GM23338 (cell line): ENCODE results near the gene GNS. TPM values are rescaled to one million over a fixed set of nuclear protein-coding genes. Genes with fewer than 3 reads are reported as not detected.

Experiments used
- ATAC-seq: fragments of 200-7000 bp; cut with Tn5 transposase; 3 replicates; pipeline ENCODE4 v1.9.1; 2020
- DNase-seq: peaks from one replicate; pipeline ENCODE4 v3.0.0-alpha.2; 2015; ENCODE audit warnings: low spot score
- H2AFZ ChIP-seq: fragments of 200-600 bp; sonication (generic); 2 replicates; pipeline ENCODE4 v1.8.0; 2016; ENCODE audit warnings: antibody characterized with exemption, mild to moderate bottlenecking, moderate library complexity
- H3F3A ChIP-seq: fragments of 200-600 bp; sonication (generic); replicated peaks from 2 replicates; pipeline ENCODE4 v1.8.0; 2017; ENCODE audit warnings: antibody characterized with exemption, mixed run types, low read depth
- H3K27ac ChIP-seq: fragments of 200-600 bp; sonication (generic); 2 replicates; pipeline ENCODE4 v1.6.1; 2016; ENCODE audit warnings: low read depth
- H3K27me3 ChIP-seq: fragments of 200-600 bp; sonication (generic); 2 replicates; pipeline ENCODE4 v1.8.0; 2016; ENCODE audit warnings: mild to moderate bottlenecking, mixed run types, moderate library complexity; ENCODE audit not compliant: insufficient read depth
- H3K36me3 ChIP-seq: fragments of 200-600 bp; sonication (generic); 2 replicates; pipeline ENCODE4 v1.8.0; 2016; ENCODE audit warnings: mild to moderate bottlenecking; ENCODE audit not compliant: insufficient read depth
- H3K4me1 ChIP-seq: fragments of 200-600 bp; sonication (generic); 2 replicates; pipeline ENCODE4 v1.8.0; 2016; ENCODE audit warnings: mild to moderate bottlenecking, moderate library complexity; ENCODE audit not compliant: insufficient read depth
- H3K4me2 ChIP-seq: fragments of 200-600 bp; sonication (generic); 2 replicates; pipeline ENCODE4 v1.7.1; 2017; ENCODE audit warnings: mixed run types
- H3K4me3 ChIP-seq: fragments of 200-600 bp; sonication (generic); 2 replicates; pipeline ENCODE4 v1.6.1; 2016; ENCODE audit warnings: mixed run types
- H3K79me2 ChIP-seq: fragments of 200-600 bp; sonication (generic); replicated peaks from 2 replicates; pipeline ENCODE4 v1.8.0; 2017; ENCODE audit warnings: mild to moderate bottlenecking; ENCODE audit not compliant: insufficient read depth
- H3K9me2 ChIP-seq: fragments of 200-600 bp; sonication (generic); 2 replicates; pipeline ENCODE4 v1.8.0; 2017; ENCODE audit not compliant: insufficient read depth
- H4K20me1 ChIP-seq: fragments of 200-600 bp; sonication (generic); replicated peaks from 2 replicates; pipeline ENCODE4 v1.8.0; 2017; ENCODE audit warnings: mild to moderate bottlenecking; ENCODE audit not compliant: insufficient read depth
- H3K27ac Mint-ChIP-seq: 2 replicates; pipeline ENCODE4 v1.8.0; 2020; ENCODE audit warnings: inconsistent platforms, mild to moderate bottlenecking, moderate library complexity, mixed read lengths
- H3K27me3 Mint-ChIP-seq: 3 replicates; pipeline ENCODE4 v1.8.0; 2022; ENCODE audit warnings: low read depth, mild to moderate bottlenecking, moderate library complexity, mixed read lengths, inconsistent platforms; ENCODE audit not compliant: insufficient read depth, poor library complexity
- H3K36me3 Mint-ChIP-seq: 3 replicates; pipeline ENCODE4 v1.8.0; 2021; ENCODE audit warnings: low read depth, mild to moderate bottlenecking, inconsistent platforms, moderate library complexity, mixed read lengths
- H3K4me1 Mint-ChIP-seq: 3 replicates; pipeline ENCODE4 v1.8.0; 2020; ENCODE audit warnings: mild to moderate bottlenecking, inconsistent platforms, mixed read lengths
- H3K4me3 Mint-ChIP-seq: 3 replicates; pipeline ENCODE4 v1.8.0; 2021; ENCODE audit warnings: moderate library complexity, mild to moderate bottlenecking, inconsistent platforms, mixed read lengths
- H3K9me3 Mint-ChIP-seq: 3 replicates; pipeline ENCODE4 v1.8.0; 2020; ENCODE audit warnings: moderate library complexity, mild to moderate bottlenecking, inconsistent platforms, mixed read lengths
- CREB1 ChIP-seq: fragments of 250-450 bp; sonication (Bioruptor Pico); IDR thresholded peaks from 2 replicates; pipeline ENCODE4 v1.5.0; 2020; ENCODE audit warnings: low read depth, mild to moderate bottlenecking, moderate library complexity
- POLR2AphosphoS5 ChIP-seq: IDR thresholded peaks from 2 replicates; pipeline ENCODE4 v1.6.1; 2016; ENCODE audit warnings: antibody characterized with exemption, low read depth
- polyA plus RNA-seq: library from polyadenylated mRNA; unstranded; fragments of >200 nt; fragmentation: Nextera tagmentation; extraction: Ambion mirVana; gene quantifications from 2 replicates; pipeline ENCODE4 v1.2.1, GENCODE V29; 2016
- total RNA-seq: library from RNA; depleted of rRNA; stranded (reverse); fragments of >200 nt; shearing (Covaris generic); gene quantifications from 2 replicates; pipeline ENCODE4 v1.2.3, GENCODE V29; 2014
- TF ChIP-seq, protein P1 (sequence below): fragments of 250-450 bp; sonication (Bioruptor Pico); IDR thresholded peaks from 2 replicates; pipeline ENCODE4 v1.5.0; 2020; ENCODE audit warnings: mild to moderate bottlenecking, moderate library complexity
- TF ChIP-seq, protein P2 (sequence below): IDR thresholded peaks from one replicate; pipeline ENCODE4 v1.6.1; 2018; ENCODE audit warnings: antibody characterized with exemption; ENCODE audit not compliant: unreplicated experiment

The GNS gene
- total and polyA plus RNA-seq, 2 experiments from 2014 or later, result 12.3 to 34.9 TPM

DNA sequence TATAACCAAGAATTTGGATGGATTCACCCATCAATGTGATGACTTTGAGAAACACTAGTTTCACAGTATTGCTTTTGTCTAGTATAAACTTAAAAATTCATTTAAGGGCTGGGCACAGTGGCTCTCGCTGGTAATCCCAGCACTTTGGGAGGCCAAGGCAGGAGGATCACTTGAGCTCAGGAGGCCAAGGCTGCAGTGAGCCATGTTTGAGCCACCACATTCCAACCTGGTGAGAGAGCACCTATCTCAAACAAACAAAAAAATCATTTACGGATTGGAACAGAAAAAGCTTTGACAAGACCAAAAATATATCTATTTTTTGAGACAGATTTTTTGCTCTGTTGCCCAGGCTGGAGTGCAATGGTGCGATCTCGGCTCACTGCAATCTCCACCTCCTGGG is 27.5 kb downstream of the GNS start:
- H3K4me3 ChIP-seq, result no peak overlapping the region
- H3K36me3 ChIP-seq, result no peaks in the 10 kb centered on the region
- no peak overlapping the region for H3K27ac ChIP-seq
- peaks cover 16% of the 10 kb centered on the region for H3K36me3 Mint-ChIP-seq
- no peak overlapping the region for H3K4me3 Mint-ChIP-seq
- no peak overlapping the region for H2AFZ ChIP-seq
- TF ChIP-seq CREB1 (CRISPR knock-in tag), result no peak
- TF ChIP-seq, protein P1, sequence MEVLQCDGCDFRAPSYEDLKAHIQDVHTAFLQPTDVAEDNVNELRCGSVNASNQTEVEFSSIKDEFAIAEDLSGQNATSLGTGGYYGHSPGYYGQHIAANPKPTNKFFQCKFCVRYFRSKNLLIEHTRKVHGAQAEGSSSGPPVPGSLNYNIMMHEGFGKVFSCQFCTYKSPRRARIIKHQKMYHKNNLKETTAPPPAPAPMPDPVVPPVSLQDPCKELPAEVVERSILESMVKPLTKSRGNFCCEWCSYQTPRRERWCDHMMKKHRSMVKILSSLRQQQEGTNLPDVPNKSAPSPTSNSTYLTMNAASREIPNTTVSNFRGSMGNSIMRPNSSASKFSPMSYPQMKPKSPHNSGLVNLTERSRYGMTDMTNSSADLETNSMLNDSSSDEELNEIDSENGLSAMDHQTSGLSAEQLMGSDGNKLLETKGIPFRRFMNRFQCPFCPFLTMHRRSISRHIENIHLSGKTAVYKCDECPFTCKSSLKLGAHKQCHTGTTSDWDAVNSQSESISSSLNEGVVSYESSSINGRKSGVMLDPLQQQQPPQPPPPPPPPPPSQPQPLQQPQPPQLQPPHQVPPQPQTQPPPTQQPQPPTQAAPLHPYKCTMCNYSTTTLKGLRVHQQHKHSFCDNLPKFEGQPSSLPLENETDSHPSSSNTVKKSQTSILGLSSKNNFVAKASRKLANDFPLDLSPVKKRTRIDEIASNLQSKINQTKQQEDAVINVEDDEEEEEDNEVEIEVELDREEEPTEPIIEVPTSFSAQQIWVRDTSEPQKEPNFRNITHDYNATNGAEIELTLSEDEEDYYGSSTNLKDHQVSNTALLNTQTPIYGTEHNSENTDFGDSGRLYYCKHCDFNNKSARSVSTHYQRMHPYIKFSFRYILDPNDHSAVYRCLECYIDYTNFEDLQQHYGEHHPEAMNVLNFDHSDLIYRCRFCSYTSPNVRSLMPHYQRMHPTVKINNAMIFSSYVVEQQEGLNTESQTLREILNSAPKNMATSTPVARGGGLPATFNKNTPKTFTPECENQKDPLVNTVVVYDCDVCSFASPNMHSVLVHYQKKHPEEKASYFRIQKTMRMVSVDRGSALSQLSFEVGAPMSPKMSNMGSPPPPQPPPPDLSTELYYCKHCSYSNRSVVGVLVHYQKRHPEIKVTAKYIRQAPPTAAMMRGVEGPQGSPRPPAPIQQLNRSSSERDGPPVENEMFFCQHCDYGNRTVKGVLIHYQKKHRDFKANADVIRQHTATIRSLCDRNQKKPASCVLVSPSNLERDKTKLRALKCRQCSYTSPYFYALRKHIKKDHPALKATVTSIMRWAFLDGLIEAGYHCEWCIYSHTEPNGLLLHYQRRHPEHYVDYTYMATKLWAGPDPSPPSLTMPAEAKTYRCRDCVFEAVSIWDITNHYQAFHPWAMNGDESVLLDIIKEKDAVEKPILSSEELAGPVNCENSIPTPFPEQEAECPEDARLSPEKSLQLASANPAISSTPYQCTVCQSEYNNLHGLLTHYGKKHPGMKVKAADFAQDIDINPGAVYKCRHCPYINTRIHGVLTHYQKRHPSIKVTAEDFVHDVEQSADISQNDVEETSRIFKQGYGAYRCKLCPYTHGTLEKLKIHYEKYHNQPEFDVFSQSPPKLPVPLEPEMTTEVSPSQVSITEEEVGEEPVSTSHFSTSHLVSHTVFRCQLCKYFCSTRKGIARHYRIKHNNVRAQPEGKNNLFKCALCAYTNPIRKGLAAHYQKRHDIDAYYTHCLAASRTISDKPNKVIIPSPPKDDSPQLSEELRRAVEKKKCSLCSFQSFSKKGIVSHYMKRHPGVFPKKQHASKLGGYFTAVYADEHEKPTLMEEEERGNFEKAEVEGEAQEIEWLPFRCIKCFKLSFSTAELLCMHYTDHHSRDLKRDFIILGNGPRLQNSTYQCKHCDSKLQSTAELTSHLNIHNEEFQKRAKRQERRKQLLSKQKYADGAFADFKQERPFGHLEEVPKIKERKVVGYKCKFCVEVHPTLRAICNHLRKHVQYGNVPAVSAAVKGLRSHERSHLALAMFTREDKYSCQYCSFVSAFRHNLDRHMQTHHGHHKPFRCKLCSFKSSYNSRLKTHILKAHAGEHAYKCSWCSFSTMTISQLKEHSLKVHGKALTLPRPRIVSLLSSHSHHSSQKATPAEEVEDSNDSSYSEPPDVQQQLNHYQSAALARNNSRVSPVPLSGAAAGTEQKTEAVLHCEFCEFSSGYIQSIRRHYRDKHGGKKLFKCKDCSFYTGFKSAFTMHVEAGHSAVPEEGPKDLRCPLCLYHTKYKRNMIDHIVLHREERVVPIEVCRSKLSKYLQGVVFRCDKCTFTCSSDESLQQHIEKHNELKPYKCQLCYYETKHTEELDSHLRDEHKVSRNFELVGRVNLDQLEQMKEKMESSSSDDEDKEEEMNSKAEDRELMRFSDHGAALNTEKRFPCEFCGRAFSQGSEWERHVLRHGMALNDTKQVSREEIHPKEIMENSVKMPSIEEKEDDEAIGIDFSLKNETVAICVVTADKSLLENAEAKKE (CRISPR knock-in tag), result no peak
- TF ChIP-seq, protein P2, sequence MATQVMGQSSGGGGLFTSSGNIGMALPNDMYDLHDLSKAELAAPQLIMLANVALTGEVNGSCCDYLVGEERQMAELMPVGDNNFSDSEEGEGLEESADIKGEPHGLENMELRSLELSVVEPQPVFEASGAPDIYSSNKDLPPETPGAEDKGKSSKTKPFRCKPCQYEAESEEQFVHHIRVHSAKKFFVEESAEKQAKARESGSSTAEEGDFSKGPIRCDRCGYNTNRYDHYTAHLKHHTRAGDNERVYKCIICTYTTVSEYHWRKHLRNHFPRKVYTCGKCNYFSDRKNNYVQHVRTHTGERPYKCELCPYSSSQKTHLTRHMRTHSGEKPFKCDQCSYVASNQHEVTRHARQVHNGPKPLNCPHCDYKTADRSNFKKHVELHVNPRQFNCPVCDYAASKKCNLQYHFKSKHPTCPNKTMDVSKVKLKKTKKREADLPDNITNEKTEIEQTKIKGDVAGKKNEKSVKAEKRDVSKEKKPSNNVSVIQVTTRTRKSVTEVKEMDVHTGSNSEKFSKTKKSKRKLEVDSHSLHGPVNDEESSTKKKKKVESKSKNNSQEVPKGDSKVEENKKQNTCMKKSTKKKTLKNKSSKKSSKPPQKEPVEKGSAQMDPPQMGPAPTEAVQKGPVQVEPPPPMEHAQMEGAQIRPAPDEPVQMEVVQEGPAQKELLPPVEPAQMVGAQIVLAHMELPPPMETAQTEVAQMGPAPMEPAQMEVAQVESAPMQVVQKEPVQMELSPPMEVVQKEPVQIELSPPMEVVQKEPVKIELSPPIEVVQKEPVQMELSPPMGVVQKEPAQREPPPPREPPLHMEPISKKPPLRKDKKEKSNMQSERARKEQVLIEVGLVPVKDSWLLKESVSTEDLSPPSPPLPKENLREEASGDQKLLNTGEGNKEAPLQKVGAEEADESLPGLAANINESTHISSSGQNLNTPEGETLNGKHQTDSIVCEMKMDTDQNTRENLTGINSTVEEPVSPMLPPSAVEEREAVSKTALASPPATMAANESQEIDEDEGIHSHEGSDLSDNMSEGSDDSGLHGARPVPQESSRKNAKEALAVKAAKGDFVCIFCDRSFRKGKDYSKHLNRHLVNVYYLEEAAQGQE, result no peak
- TF ChIP-seq POLR2AphosphoS5, result no peak
- H4K20me1 ChIP-seq, result 0 out of 2 replicates have a peak, but pooled peaks cover 7% of the 10 kb centered on the region
- H3K9me3 Mint-ChIP-seq, result no peaks in the 10 kb centered on the region; the same call in 2 of the 3 replicates
- no peaks in the 10 kb centered on the region for H3F3A ChIP-seq
- H3K27me3 Mint-ChIP-seq, result no peaks in the 10 kb centered on the region
- no peak for ATAC-seq
- no peak overlapping the region for H3K4me2 ChIP-seq
- H3K27me3 ChIP-seq, result no peaks in the 10 kb centered on the region
- no peak for DNase-seq
- no peaks in the 10 kb centered on the region for H3K79me2 ChIP-seq
- H3K27ac Mint-ChIP-seq, result no peak overlapping the region
- H3K4me1 ChIP-seq, result no peaks in the 10 kb centered on the region
- H3K9me2 ChIP-seq, result no peaks in the 10 kb centered on the region
- H3K4me1 Mint-ChIP-seq, result no peaks in the 10 kb centered on the region
